Left lobe of liver (tissue), 2 donors: ENCODE data around the gene TMBIM1. TPM values are rescaled to one million over a fixed set of nuclear protein-coding genes. Genes with fewer than 3 reads are reported as not detected.

Experiments used
- ATAC-seq: fragments of 200-7000 bp; cut with Tn5 transposase; one replicate; pipeline ENCODE4 v1.9.1; 2020; ENCODE audit warnings: mild to moderate bottlenecking, moderate library complexity
- DNase-seq: peaks from one replicate; pipeline ENCODE4 v3.0.0-alpha.2; 2020; ENCODE audit warnings: low spot score
- total RNA-seq: library from RNA; stranded (reverse); gene quantifications from one replicate; pipeline ENCODE4 v1.2.1, GENCODE V29; 2021
- donor health status: DM: no; HTN: no; CAD: no; lungs with moderate emphysema.
- donor health status: DM: no; HTN: yes; CAD: no.

TMBIM1 gene, protein sequence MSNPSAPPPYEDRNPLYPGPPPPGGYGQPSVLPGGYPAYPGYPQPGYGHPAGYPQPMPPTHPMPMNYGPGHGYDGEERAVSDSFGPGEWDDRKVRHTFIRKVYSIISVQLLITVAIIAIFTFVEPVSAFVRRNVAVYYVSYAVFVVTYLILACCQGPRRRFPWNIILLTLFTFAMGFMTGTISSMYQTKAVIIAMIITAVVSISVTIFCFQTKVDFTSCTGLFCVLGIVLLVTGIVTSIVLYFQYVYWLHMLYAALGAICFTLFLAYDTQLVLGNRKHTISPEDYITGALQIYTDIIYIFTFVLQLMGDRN
- total RNA-seq = 117 TPM

DNA sequence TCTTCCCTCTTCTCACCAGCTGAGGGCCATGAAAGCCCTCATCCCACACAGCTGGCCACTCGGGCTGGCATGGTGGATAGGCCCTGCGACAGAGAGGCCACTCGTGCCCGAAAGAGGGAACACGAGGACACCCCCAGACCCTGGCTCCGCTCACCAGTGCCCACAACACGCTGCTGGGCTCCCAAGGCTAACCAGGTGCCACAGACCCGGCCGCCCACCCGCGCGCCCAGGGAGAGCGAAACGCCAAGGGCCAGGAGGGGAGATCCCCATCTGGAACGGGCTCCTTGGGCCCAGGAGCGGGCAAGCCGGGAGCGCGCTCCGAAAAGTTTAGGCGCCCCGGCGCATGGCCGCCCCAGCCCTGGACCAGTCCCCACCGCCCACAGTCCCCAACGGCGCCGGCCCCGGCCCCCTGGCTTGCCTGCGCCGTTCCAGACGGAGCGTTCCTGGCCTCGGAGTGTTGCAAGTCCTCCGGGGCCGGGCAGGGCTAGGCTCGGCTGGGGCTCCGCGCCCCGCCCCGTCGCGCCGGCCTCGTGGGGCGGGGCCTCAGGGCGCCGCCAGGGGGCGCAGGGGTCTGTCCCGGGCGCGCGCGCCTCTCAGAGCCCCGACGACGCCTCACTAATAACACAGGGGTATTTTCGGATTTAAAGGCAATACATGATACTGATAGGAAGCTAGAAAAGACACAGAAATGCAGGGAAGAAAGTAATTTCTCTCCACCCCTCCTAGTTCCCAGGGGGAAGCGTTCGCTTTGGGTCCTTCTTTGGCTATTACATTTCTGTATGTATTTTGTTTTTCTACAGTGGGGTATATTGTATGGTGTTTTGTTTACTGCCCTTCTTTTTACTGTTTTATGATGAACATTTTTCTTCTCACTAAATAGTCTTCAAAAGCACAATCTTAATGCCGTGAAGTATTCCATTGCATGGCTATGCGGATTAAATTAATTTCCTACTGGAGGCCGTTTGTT, at the start of gene TMBIM1:
Gene TMBIM1, minus strand, starts transcription at position 456 of the 967 bp plus-strand sequence. CDS start 10,362 bp downstream, outside the sequence.
- peak; percentile 86 for DNase-seq
- ATAC-seq = peak; percentile 88

DNA sequence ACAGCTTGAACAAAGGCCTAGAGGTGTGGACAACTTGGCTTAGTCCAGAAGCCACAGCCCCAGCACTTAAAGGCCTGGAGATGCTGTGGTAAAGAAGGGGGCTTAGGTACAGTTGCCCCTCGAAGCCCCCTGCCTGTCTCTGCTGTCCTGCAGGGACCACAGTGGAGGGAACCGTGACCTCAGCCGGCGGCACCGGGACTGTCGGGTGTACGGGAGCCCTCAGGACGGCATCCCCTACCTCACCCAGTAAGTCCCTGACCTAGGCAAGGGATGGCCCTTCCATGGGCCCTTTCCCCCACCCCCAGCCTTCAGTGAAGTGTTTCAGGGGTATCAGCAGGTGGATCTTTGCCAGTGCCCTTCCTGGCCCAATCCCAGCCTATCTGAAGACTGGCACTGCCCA, 49.1 kb upstream of the TMBIM1 start:
- DNase-seq (no peak), ATAC-seq (no peak)

DNA sequence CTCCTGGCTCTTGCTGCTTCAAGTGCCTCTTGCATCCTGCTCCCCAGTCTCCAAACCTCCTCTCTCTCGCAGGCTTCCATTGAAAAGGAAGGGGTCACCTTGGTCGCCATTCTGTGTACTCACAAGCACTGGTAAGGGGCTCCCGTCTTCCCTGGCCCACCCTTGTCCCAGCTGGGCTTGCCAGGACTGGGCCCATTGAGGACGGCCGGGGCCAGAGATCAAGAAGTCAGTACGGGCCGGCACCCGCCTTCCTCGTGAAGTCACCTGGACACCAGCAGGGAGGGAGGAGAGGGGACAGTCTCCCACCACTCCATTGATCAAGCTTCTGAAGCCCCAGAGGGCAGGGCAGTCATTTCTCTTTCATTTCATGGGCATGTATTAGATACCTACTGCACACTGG, 48.4 kb upstream of the TMBIM1 start:
- DNase-seq (no peak), ATAC-seq (no peak)

DNA sequence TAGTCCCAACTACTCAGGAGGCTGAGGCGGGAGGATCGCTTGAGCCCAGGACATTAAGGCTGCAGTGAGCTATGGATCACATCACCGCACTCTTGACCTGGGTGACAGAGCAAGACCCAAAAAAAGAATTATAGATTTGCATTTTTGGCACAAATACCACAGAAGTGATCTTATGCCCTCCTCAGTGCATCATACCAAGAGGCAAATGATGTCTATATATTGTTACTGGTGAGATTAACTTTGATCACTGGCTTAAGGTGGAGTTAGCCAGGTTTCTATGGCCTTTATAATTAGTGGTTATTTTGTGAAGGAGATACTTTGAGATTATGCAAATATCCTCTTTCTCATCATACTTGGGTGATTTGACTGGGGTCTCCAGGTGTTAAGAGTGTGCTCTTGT, 42.2 kb upstream of the TMBIM1 start:
- DNase-seq (no peak), ATAC-seq (no peak)

DNA sequence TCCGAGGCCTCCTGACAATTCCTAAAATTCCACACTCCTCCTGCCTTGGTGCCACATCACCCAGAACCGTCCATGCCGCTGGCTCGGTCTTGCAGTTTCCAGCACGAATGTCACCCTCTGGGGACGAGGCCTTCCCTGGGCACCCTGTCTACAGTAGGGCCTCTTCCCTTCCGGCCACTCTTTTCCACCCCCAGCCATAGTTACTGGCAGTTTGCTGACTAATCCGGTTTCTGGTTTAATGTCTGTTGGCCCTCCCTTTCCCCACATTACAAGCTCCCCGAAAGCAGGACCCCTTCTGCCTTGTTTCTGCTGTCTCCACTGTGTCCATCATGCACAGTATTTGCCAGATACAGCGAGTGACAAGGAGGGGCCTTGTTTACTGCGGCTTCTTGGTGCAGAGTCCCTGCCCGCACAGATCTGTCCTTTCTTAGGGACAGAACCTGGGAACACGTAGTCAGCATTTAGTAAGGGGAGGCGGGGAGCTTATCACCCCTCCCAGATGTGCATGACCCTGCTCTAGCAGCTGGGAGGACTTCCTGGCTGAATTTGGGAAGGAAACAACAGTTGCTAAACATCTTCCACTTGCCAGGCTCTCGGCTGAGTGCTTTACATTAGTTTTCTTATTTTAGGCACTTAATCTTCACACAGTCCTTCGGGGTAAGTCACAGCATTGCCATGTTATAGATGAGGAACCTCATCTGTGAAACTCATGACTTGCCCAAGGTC, 40.8 kb upstream of the TMBIM1 start:
- no peak for DNase-seq
- peak; percentile 42 for ATAC-seq

DNA sequence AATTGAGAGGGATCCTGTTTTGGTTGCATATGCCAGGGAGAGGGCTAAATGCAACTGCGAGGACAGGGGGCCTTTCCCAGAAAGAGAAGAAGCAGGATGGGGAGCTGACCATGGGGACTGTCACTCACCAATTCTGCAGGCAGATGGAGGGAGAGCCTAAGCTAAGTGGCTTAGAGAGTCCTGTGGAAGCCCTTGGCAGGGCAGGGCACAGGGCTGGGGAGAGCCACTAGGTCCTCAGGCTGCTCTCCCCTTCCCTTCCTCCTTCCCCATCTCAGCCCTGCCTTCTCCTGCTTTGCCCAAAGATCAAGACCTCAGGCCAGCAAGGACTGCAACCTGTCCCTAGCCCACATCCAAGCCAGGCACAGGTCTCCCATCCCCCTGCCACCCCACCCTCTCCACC, 40.0 kb upstream of the TMBIM1 start:
- DNase-seq = no peak
- no peak for ATAC-seq

DNA sequence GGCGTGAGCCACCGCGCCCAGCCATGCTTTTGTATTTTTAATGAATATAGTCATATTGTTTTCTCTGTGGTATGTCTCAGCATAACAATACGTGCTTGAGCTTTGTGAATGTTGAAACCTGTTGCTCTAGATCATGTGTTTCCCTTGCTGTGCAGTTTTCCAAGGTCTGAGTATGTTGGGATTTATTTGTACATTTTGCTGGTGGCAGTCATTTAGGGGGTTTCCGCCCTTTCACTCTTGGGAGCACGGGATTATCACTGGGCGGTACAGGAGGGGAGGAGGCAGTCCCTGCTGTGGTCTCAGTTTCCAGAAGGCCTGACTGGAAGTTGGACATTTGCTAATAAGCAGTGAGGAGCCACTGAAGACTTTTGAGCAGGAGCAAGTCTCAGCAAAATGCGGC, 39.4 kb upstream of the TMBIM1 start:
- ATAC-seq (peak; percentile 4), DNase-seq (no peak)

DNA sequence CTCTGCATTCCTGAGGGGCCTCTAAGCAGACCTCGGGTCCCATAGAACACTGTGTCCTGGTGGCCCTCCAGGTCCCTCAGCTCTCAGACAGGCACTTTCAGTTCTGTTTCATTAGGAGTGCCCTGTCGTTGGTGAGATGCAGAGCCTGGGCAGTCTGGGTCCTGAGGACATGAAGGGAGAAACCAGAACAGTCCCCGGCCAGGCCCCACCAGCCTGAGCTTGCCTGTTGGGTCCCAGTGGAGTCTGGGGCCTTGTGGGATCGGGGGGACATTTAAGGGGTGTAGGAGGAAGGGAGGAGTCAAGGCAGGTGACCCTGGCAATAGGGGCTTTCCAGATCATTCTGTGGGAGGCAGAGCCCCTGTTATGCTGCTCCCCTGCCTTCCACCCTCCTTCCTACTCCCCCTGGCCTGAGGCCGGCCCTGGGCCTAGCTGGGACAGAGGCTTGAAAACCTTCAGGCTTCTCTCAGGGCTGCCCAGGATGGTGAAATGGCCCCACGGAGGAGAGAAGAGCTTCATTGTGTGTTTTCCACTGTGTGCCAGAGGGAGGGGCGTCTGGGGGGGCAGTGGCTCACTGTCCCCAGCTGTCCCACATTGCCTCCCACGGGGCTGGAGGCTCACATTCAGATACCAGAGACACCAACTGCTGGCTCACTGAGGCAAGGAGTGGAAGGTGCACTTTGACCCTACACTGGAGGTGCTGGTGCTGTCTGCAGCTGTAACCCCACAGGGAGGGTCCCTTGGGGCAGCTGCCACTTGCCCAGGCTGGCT, 37.7 kb upstream of the TMBIM1 start:
- no peak for ATAC-seq
- no peak for DNase-seq

DNA sequence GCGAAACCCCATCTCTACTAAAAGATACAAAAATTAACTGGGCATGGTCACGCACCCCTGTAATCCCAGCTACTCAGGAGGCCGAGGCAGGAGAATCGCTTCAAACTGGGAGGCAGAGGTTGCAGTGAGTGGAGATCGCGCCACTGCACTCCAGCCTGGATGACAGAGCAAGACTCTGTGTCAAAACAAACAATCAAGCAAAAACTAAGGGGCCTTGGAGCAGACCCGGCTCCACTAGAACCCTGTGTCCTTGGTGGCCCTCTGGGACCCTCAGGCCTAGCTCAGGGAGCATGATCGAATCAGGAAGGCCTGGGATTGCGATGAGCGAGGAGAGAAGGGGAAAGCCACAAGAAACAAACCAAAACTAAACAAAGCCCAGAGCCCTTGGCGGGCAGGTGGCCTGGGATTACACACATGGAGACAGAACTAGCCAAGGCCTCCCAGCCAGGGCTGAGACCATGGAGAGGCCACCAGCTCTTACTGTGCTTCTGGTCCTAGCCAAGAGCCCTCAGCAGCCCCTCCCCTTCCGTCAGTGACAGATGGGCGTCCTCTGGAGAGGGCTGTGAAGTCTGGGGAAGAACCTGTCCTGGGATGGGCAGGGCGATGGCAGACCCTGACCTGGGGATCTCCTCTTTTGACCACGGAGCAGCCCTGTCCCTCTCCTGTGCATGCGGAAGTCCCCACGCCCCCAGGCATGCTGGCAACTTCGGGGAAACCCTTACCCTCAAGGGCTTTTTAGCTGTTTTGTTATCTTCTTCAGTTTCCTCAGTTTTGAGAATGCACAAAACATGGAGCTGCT, 36.9 kb upstream of the TMBIM1 start:
- no peak for ATAC-seq
- DNase-seq = no peak

DNA sequence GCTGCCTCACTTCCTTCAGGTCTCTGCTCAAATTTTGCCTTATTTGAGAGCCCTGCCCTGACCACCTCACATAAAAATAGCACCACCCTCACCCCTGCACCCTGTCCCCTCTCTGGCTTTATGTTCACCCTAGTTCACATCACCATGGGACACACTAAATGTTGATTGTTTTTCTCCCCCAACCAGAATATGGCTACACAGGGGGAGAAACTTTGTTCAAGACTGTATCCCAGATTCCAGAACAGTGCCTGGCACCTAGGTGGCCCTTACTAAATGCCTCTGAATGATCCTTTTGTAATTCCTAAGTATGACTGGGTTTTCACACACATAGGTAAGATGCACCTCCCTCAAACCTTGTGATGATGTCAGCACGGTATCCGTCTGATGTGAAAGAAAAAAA, 36.0 kb upstream of the TMBIM1 start:
- DNase-seq (no peak), ATAC-seq (no peak)

DNA sequence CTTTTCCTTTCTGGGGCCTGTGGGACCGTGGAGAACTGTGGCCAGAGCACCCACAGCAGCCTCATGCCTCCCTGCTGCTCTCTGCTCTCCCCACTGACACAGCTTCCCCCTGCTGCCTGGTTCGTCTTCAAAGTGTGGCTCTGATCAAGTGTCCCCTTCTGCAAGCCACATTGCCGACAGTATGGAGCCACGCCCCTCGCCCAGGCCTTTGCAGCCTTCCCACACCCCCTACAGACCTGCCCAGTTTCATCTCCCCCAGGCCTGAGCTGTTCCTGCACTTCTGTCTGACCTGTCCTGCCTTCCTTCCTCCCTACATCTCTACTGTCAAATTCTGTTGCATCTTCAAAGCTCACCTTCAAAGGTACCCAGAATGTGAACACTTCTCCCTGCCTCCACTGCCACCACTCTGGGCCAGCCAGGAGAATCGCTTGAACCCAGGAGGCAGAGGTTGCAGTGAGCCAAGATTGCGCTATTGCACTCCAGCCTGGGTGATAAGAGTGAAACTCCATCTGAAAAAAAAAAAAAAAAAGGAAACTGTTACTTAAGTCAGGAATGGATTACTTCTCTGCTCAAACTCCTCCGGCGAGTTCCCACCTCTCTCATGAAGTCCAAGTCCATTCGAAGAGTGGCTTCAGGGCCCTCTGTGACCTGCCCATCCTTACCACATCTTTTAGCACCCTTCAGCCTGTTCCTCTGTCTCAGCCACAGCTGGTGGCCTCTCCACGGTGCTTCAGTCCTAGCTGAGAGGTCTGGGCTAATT, 35.3 kb upstream of the TMBIM1 start:
- no peak for ATAC-seq
- no peak for DNase-seq

DNA sequence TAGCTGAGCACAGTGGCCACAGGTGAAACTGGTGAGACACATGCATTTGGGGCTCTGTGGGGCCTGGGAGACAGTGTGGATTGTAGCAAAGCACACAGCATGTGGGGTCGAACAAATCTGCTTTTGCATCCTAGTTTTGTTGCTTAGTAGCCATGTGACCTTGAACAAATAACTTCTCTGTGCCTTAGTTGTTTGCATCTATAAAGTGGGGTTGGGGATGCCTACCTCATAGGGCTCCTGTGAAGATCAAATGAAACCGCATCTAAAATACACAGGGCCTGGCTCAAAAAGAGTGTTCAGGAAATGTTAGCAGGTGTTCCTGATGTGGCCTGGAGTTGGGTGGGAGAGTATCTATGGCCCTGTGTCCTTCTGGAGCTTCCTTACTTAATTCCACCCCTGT, 34.0 kb upstream of the TMBIM1 start:
- no peak for DNase-seq
- no peak for ATAC-seq

DNA sequence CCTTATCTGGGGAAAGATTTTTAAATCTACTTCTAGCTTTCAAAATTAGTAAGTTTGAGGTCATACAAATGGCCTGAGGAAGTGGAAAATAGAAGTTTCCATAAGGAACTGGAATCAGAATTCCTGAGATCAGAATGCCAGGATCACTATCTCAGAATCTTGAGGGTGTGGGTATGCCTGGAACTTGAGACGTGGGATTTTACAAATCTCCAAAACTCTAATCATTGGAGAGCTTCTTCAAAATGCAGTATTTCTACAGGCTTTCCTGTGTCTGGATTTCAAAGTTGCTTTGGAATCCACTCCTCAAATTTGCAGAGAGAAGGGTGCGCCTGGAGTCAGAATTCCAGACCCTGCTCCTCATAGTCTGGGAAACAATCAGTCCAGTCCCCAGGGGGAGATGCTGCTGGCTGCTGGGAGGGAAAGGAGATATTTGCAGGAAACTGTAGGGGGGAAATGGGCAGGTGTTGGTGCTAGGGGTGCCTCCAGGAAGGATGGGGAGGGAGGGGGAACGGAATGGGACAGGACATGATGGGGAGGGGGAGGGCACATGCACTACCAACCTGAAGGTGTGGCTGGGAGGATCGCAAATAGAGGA, 33.4 kb upstream of the TMBIM1 start:
- ATAC-seq (no peak), DNase-seq (no peak)

DNA sequence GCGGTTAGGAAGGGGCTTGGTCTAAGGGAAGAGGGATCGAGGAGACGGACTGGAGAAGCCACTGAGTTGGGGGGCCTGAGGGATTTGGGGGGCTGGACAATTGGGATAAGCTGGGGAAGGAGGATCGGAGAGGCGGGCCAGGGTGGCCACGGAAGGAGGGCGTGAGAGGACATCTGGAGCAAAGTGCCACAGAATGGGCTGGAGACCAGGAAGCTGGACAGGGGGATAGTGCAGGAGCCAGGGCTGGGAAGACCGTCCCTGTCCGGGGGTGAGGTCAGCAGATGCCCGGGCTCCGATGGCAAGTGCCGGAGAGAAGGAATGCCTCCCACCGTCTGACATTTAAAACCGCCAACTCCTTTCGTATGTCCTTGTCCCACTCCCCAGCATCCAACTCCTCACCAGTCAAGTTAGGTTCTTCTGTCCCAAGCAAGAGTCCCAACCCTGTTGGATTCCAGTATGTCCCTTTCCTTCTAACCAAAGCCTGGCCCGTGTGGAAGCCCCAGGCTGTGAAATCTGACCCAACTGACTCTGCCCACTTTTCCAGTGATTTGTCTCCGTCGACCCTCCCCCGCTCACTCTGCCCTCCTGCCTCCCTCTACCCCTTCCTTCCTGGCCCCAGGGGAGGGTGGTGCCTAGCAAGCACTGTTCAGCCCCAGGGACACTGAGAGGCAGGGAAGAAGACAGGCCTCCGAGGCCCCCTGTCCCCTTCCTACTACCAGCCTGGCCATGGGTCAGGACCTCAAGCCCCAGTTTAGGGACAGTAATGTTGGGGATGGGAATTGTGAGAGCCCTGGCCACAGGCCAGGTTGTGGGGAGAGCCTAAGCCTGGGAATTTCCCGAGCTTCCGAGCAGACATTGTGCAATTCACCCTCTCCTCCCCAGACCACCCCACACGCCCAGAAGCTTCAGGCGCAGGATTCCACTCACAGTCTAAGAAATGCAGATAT, 31.5 kb upstream of the TMBIM1 start:
- ATAC-seq (peak; percentile 45), DNase-seq (peak; percentile 81)

DNA sequence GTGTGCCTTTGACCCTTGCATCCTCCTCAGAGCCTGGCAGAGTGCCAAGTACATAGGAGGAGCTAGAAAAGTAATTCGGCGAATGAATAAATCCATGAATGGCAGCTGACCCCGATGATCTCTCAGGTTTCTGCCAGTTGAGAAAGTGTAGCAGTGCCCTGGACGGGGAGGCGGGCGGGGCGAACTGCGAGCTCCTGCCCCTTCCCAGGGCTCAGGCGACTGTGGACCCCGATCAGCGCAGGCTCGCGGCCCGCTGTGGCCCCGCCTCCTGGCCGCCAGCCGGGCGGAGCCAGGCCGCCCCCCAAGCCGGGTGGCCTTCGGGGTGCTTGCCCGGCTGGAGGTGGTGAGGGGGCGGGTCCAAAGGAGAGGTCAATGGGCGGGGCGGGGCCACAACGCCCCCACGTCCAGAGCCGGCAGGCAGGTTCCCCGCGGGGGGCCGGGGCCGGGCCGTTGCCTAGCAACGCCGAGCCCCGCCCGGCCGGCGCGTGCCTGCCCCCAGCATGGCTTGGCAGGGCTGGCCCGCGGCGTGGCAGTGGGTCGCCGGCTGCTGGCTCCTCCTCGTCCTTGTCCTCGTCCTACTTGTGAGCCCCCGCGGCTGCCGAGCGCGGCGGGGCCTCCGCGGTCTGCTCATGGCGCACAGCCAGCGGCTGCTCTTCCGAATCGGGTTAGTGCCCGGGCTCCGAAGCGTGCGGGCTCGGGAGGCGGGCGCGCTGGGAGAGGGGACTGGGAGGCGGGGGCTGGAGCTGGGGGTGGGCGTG, 30.6 kb upstream of the TMBIM1 start:
- DNase-seq (peak; percentile 96), ATAC-seq (peak; percentile 79)

DNA sequence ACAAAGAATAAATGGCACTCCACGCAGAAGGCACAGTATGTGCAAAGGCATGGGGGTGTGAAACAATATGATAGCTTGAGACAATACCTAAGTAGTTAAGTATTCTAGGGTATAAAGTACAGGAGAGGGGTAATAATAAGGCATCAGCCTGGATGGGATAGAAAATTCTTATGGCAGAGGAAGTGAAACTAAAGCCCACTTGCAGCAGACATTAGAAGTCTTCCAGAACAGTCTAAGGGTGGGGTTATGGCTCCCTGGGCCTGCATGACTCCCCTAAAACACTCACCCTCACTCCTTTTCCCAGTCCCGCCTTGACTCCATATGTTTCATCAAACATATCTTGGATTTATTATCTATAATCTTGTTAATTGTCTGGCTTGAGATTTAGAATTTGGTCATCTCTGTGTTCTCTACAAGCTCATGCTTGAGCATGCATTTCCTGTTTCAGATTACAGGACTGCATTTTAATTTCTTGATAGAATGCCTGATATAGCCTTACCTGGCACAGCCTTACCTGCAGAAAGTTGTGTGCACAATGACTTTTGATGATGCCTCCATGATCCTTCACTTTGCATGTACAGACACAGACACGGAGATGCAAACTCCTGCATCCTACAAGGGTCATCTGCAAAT, 28.5 kb upstream of the TMBIM1 start:
- ATAC-seq = no peak
- no peak for DNase-seq
